ENCODE data around the gene FAM186B.

FAM186B gene

GRCh38 chr12:49549735-49550692, 55.4 kb downstream of the FAM186B start:
- no peak for DNase-seq (ENCODE audit: low read depth)

DNA sequence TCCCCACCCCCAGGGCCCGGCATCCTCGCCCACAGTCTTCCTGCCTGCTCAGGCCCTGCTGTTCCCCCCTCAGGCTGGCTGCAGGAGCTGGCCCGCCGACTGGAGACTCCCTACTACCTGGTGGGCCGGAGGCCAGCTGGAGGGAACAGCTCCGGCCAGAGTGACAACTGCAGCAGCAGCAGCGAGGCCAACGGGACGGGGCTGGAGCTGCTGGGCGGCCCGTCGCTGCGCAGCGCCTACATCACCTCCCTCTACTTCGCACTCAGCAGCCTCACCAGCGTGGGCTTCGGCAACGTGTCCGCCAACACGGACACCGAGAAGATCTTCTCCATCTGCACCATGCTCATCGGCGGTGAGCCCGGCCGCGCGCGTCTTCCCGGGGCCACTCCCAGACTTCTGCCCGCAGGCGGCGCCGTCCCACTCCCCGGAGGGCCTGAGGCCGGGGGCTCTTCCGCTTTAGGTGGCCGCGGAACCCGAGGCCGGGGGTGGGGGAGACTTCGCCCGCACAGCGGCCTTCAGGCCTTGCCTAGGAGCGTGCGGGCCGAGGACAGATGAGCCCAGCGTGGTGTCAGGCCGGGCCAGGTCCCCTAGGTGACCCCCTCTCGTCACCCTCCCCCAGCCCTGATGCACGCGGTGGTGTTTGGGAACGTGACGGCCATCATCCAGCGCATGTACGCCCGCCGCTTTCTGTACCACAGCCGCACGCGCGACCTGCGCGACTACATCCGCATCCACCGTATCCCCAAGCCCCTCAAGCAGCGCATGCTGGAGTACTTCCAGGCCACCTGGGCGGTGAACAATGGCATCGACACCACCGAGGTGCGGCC, 56.4 kb downstream of the FAM186B start:
- DNase-seq (ENCODE audit: low read depth): no peak

DNA sequence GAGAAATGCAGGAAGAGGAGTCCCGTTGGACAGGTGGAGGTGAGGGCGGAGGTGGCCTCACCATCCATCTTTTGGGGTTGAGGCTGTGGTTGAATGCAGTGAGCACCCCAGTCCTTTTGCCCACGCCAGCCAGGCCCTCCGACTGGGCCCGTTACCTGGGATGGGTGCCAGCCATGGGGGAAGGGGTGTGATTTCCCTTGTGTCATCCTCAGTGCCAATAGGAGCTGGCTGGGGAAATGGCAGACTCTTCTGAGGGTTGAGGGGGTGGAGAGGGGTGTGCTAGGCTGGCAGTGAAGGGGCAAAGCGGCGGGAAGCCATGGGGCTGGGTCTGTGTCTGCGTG, 57.0 kb downstream of the FAM186B start:
- DNase-seq (ENCODE audit: low read depth): no peak

- no peak for DNase-seq (ENCODE audit: low read depth)
These were observed 58.2 kb downstream of the FAM186B start for GRCh38 chr12:49547090-49547690.

DNA sequence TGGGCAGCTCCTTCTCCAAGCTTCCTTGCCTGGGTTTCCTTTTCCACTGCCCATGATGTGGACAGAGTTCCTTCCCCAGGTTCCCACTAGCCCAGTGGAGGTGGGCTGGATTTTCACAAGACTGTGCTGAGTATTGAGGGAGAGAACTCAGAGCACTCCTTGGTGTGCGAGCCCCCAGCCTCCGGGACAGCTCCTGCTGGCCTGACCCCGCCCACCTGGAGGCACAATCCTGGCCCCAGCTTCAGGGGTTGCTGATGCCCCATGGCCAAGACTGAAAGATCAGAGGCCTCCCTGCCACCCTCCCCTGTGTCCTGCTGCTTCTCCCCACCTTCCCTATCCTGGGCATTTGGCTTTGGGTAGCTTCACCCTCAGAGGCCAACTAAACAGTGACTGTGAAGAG, 59.0 kb downstream of the FAM186B start:
- no peak for DNase-seq (ENCODE audit: low read depth)

DNA sequence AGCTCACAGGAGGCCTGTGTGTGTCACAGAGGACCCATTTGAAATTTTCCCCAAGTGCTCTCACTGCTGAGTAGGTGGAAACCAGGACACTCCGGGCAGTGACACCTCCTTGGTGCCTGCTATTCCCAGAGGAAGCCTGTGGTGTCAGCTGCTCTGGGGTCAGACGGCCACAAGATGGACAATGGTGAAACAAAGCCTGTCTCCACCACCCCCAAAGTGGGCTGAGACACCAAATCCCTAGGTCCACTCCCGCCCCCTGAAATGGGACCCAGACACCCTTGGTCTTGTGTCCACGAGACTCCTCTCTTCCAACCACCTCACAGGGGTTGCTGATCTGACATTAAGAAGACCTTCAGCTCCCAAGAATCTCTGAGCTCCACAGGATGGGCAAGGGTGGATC, 59.6 kb downstream of the FAM186B start:
- no peak for DNase-seq (ENCODE audit: low read depth)

DNA sequence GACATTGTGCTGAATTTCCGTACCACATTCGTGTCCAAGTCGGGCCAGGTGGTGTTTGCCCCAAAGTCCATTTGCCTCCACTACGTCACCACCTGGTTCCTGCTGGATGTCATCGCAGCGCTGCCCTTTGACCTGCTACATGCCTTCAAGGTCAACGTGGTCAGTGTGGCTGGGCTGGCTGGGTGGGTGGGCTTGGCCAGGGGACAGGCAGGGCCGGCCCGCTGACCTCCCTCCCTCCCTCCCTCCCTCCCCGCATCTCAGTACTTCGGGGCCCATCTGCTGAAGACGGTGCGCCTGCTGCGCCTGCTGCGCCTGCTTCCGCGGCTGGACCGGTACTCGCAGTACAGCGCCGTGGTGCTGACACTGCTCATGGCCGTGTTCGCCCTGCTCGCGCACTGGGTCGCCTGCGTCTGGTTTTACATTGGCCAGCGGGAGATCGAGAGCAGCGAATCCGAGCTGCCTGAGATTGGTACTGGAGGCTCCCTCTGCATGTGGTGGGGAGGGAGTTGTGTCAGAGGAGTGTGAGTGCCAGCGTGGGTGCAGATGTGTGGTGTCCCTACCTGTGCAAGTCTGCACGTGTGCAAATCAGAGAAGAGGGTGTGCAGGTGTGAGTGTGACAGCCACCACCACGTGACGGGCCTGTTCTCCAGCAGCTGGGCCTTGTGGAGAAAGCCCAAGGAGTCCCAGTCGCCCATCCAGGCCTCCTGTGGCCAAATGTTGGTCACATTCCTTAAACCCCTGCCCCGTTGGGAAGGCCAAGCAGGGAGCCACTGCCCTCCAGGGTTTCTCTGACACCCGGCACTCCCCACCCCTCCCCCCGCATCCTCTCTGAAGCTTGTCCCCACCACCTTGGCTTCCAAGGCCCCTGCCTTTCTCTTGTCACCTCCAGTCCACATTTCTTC, 61.3 kb downstream of the FAM186B start:
- no peak for DNase-seq (ENCODE audit: low read depth)

DNA sequence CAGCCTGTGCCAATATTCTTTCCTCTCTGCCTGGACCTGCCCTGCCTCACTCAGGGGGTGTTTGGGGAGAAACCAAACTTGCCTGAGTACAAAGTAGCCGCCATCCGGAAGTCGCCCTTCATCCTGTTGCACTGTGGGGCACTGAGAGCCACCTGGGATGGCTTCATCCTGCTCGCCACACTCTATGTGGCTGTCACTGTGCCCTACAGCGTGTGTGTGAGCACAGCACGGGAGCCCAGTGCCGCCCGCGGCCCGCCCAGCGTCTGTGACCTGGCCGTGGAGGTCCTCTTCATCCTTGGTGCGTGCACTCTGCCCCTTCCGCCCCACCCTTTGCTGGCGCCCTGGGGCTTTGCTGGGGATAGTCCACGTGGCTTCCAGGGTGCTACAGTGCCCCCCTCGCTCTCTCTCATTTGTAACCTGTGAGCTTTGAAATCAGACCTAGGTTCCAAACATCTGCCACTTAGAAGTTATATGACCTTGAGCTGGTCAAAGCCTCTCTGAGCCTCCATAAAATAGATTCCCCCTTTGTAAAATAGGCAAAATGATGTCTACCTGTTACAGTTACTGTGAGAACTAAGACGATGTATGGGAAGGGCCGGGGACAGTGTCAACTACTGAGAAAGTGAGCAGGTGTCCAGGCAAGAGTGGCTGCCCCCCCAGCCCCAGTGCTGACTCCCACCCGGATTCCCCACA, 62.1 kb downstream of the FAM186B start:
- no peak for DNase-seq (ENCODE audit: low read depth)

- no peak for DNase-seq (ENCODE audit: low read depth)
These were observed 62.8 kb downstream of the FAM186B start for GRCh38 chr12:49542592-49543160.

DNA sequence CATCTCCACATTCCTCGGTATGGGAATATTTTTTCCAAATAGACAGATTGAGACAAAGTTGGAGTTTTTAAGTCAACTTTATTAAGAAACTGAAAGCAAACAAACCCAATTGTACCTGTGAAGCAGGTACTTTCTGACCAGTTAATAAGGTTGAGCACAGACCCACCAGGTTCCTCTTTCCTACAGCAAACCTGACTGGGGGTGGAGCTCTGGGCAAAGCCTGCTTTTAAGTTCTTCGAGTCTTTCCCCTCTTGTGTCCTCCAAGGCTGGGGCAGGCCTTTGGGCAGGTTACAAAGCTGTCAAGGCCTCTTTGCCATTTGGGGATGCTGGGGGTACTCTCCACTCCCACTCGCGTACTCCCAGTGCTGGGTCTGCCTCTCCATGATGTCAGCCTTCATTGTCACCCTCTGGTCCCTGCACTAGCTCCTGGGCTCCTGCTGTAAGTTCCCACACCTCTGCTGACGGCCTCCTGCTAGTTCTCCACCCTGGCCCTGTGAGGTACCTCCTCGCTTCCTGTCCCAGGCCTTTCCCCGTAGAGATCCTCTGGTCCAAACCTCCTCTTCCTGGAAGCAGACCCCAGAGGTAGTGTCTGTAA, 63.4 kb downstream of the FAM186B start:
- DNase-seq (ENCODE audit: low read depth): no peak

- no peak for DNase-seq (ENCODE audit: low read depth)
These were observed 64.1 kb downstream of the FAM186B start for GRCh38 chr12:49541140-49541861.

GRCh38 chr12:49540229-49541139, 65.0 kb downstream of the FAM186B start:
- no peak for DNase-seq (ENCODE audit: low read depth)

DNA sequence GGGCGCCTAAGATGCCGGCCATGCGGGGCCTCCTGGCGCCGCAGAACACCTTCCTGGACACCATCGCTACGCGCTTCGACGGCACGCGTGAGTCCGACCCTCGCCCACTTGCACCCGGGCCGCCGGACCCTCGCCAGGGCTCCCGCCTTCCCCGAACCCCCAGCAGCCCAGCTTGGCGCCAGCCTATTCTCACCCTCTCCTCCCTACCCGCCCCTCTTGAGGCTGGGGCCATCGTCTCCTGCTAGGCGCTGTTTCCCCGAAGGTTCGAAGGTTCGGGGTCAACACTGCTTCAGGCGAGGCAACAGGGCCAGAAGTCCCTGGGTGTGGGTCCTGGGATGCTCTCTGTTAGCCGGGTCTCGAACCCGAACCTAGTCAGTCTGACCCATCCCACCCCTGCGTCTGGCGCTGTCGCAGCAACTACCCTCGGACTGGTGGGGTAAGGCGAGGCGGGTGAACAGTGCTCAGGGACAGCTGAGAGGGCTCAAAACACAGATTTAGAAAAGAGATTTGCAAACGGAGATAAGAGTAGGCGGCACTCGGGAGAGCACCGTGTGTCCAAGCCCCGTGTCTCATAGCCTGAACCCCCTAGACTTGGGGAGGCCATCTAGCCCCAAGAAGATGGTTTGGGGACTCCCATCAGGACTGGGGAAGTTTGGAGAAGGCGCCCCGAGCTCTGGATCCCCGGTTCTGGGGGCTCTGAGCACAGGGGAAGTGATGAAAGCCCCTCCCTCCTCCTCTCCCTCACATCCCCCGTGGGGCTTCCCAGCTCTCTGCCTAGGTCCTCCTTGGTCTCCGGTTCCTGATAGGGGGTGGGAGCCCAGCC, 65.8 kb downstream of the FAM186B start:
- DNase-seq (ENCODE audit: low read depth): no peak

DNA sequence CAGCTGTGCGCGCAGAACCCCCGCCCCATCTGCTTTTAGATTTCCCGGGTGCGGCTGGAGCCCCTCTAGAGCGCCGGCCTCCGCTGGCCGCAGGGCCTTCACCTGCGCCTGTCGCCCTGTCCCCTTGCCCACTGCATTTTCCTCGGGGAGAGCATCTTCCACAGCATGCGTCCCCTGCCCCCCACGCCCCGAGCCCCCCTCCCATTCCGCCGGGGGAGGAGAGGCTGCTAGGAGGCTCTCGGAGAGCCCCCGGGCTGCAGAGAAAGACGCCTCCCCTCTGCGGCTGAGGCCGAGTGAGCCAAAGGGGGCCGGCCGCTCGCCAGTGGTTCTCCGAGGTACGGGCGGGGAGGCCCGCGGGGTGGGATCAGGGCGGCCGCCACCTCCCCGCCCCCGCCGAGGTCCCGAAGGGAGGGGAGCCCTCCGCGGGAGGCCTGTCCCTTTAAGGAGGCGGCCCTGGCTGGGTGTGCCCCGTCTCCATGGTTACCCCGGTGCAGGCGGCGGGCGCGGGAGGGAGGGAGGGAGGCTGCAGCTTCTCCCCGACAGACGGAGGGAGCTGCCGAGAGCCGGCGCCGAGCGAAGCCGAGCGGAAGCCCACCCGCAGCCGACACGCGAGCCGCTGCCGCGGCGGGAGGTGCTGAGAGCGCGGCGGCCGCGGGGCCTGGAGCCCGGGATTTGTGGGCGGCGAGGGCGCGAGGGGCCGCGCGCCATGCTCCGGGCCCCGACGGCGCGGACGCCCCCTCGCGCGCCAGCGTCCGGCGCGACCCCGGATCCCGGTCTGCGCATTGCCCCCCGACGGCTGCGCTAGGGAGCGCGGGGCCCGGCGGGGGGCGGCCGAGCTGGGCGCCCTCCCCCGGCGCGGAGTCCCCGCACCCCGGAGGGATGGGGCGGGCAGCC, 66.7 kb downstream of the FAM186B start, which contains the start of gene KCNH3:
TSS of gene KCNH3 (plus strand) at position 521 of the 894 bp plus-strand sequence. CDS start 387 bp downstream, outside the sequence.
- DNase-seq (ENCODE audit: low read depth): peak; percentile 33

- no peak for DNase-seq (ENCODE audit: low read depth)
These were observed 67.5 kb downstream of the FAM186B start for GRCh38 chr12:49537752-49538509.
